ENCODE measurements around the gene SORBS2. TPM values are rescaled to one million over a fixed set of nuclear protein-coding genes. Genes with fewer than 3 reads are reported as not detected.

The SORBS2 gene
- total and polyA plus RNA-seq, 2 of the 8 experiments (the other 6 are each of a cell fraction or from before 2014, with no cell fraction given) = 73.0 to 87.1 TPM

DNA sequence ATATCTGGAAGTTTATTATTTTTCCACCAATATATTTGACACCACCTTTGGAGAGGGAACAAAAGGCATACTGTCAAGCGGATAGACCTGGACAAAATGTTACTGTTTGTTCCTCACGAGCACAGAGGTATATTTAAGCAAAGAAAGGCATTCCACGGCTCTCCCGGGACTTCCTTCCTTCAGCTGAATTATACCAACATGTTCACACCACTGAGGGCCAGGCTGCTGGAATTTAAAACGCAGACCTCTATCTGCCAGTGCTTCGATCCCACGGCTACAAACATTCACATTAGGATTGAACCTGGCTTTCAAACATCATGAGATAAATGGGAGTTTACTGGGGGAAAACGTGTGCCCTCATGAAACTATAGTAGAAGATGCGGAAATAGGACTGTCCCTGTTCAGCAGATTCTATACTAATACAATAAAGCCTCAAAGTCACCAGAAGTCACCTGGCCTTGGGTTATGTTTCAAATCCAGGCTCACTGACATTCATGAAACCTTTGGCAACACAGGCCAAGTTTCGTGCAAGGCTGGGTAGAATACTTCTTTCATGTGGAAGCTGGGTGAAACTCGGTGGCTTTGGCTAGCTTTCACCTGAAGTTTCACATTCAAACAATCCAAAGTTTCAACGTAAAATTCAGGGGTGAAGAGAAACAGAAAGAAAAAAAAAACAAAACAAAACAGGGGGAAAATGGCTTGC lies 39.5 kb downstream of the SORBS2 start (continued):
- TF ChIP-seq EGR1 (IDR thresholded peaks at IDR 0.05; ENCODE audit: borderline replicate concordance, low read depth, low read length) (no peak), CEBPB (IDR thresholded peaks at IDR 0.05; ENCODE audit: low read depth, low read length) (no peak), POLR2A (IDR thresholded peaks at IDR 0.05; ENCODE audit: control extremely low read depth in 1 of 2, low read depth in 2 of 2, low read length in 2 of 2) (no peak), SRF (IDR thresholded peaks at IDR 0.05; ENCODE audit: low read depth, low read length) (no peak)
